Activated CD8-positive, alpha-beta memory T cell treated with anti-CD3 and anti-CD28 coated beads for 1 hour (primary cell): ENCODE results near the gene KCTD17.

Experiments used
- DNase-seq, 2 donors: peaks; one replicate each; pipeline ENCODE4 v3.0.0-alpha.2; 2020; ENCODE audit warnings: low read depth in 1 of 2; ENCODE audit errors: extremely low read depth in 1 of 2

Gene KCTD17

DNA sequence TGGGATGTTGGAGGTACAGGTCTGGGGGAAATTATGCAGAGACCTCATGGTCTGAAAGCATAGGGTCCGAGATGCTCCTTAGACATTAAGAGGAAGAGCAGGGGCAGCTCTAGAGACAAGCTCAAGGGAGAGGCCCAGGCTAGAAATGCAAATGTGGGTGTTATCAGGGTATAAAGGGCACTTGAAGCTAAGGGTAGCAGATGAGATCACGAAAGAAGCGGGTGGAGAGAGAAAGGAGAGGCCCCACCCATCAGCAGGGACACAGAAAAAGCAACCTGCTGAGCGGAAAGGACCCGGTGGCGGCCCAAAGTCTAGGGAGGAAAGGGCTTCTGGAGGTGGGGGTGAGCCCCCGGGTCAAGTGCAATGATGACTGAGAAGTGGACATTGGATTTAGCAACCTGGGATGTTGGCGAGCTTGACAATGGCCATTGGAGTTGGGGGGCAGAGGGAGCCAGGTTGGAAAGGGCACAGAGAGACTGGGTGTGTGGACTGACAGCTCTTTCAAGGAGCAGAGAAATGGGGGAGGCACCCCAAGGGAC, 49.1 kb downstream of the KCTD17 start:
- no peak for DNase-seq

- no peak for DNase-seq
Observed at GRCh38 chr22:37101311-37102066, 49.9 kb downstream of the KCTD17 start.

GRCh38 chr22:37103151-37103550, 51.6 kb downstream of the KCTD17 start:
- DNase-seq, result no peak

DNA sequence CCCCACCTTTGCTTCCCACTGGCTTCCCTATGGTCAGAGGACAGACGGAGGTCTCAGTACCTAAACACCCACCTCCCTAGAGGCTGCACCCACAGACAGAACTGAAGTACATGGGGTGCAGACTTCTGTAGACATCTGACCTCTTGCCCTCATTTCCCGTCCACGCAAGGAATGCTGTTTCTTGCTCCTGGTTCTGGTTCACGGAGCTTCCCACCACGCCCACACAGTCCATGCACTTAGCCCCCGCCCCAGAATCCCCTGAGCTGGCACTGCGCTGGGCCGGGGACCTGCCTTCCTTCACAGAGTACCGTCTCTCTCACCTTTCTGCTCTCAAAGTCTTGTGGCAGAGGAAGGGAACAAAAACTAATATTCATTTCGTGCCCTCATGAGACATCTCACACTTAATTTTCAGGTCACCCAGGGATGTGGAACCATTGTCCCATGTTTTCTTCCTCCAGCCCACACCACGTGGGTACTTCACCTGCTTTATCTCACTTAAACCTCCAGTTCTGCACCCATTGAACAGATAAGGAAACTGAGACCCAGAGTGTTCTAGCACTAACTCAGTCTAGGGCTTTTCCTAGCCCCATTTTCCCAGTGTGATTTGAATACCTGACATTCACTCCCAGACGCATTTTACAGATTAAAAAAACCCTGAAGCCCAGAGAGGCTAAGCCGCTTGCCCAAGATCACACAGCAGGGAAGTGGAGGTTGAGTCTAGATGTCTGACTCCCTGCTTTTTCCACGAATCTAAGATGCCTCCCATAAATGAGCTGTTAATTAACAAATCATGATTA, 52.3 kb downstream of the KCTD17 start:
- DNase-seq, result no peak

DNA sequence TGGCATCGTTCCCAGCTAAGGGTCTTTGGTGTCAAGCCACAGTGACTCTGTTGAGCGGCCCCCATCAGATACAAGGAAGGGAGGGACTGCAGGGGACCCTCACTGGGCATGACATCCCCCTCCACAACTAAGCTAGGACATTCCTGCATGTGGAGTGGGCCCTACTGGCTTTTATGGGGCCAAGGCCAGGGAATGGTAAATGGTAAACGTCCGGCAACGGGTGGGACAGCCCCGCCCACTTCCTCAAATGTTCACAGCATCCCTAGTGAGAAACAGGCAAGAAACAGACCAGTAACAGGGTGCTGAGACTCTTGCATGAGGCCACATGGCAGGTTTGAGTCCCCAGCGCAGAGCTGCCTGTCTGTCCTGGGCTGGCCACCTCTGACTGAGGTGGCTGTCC, 53.6 kb downstream of the KCTD17 start:
- no peak for DNase-seq

- no peak for DNase-seq
Observed at GRCh38 chr22:37105990-37106389, 54.4 kb downstream of the KCTD17 start.

- no peak for DNase-seq
Observed at GRCh38 chr22:37107816-37108621, 56.5 kb downstream of the KCTD17 start.

GRCh38 chr22:37109242-37109917, 57.8 kb downstream of the KCTD17 start, which contains the start of gene TMPRSS6:
Gene TMPRSS6, minus strand, starts transcription at chr22:37109713. Its CDS starts 6,296 bp downstream, at chr22:37103417.
- no peak for DNase-seq

- no peak for DNase-seq
Observed at GRCh38 chr22:37111156-37111717, 59.7 kb downstream of the KCTD17 start.

DNA sequence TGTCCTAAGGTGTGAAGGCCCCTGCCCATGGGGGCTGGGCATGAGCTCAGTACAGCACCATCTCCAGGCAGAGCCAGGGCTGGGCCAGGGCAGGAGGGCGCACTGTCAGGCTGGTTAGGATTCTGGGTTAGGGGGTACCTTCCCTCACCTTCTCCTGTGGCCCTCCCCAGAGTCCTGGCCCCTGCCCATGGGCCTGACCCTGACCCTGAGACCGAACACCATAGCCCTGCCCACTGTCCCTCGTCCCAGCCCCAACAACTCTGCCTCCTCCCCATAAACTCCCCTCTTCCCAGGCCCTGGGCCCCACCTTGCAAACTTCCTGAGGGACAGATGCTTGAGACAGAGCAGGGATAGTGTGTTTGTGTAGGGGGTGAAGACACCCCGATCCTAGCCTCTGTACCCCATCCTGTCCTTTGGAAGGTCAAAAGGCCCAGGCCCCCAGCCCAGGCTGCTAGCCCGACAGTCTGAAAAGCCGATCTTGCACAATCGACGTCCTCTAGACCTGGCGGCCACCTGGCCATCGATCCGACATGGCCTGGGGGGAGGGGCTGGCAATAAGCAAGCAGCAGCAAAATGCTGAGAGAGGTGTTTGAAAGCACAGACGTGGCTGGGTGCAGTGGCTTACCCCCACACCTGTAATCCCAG, 60.7 kb downstream of the KCTD17 start:
- no peak for DNase-seq
